ENCODE data around the gene TYW1. TPM values are rescaled to one million over a fixed set of nuclear protein-coding genes. Genes with fewer than 3 reads are reported as not detected.
"Not testable (repeated sequence)": the region's sequence is repeated elsewhere in the genome, so short reads cannot be mapped to it uniquely, and the experiment has no call there.

The TYW1 gene
- total and polyA plus RNA-seq, 2 of the 8 experiments (the other 6 are each of a cell fraction or from before 2014, with no cell fraction given): 8.8 to 16.2 TPM

DNA sequence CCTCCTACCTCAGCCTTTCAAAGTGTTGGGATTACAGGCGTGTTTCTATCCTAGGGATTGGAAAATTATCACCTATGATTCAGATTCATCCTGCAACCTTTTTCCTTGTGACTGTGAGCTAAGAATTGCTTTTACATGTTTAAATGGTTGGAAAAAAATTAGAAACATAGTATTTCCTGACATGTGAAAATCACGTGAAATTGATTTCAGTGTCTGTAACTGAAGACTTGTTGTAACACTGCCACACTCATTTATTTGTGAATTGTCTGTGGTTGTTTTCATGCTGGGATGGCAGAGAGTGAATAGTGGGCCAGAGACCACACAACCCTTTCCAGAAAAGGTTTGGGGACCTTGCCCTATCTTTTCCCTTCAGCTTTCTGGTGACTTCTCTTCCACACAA lies 273.3 kb downstream of the TYW1 start:
- H3K4me1 ChIP-seq (replicated peaks in 1 of 4; ENCODE audit: control insufficient read depth in 3 of 4, insufficient read depth in 4 of 4, low read length in 3 of 4); H2BK15ac ChIP-seq (ENCODE audit: low read length); H3K9ac ChIP-seq (replicated peaks in 1 of 4; ENCODE audit: extremely low read depth in 1 of 4, low read depth in 3 of 4, low read length in 3 of 4); H2BK20ac ChIP-seq (ENCODE audit: low read length); H4K20me1 ChIP-seq (replicated peaks in 1 of 2; ENCODE audit: control insufficient read depth in 1 of 2, insufficient read depth in 2 of 2, low read length in 2 of 2); H3K9me3 ChIP-seq (ENCODE audit: insufficient read depth in 2 of 2, low read depth in 1 of 2, low read length in 1 of 2); H3K4me3 ChIP-seq (ENCODE audit: extremely low read depth in 1 of 4, insufficient read depth in 2 of 4, low read depth in 3 of 4, low read length in 4 of 4); H2AK5ac ChIP-seq (ENCODE audit: low read depth, low read length); H2BK5ac ChIP-seq (ENCODE audit: low read depth, low read length); H3K4ac ChIP-seq (replicated peaks; ENCODE audit: insufficient read length, low read depth, low read length); H3K27ac ChIP-seq (ENCODE audit: low read depth, low read length); H3K36me3 ChIP-seq (ENCODE audit: control insufficient read depth in 2 of 4, insufficient read depth in 4 of 4, low read length in 3 of 4); CTCF ChIA-PET (ENCODE audit: partially characterized antibody); H3K23me2 ChIP-seq (ENCODE audit: low read depth, low read length); H4K91ac ChIP-seq (replicated peaks; ENCODE audit: insufficient read length, low read length); H3K14ac ChIP-seq (ENCODE audit: insufficient read length); H3K79me1 ChIP-seq (ENCODE audit: low read depth, low read length); H3K23ac ChIP-seq (ENCODE audit: insufficient read length); H3K79me2 ChIP-seq (ENCODE audit: control insufficient read depth in 1 of 2, insufficient read depth in 2 of 2, low read length in 2 of 2); H2BK120ac ChIP-seq (replicated peaks; ENCODE audit: low read depth, low read length); H3K56ac ChIP-seq (replicated peaks; ENCODE audit: insufficient read length, low read depth, low read length); H3K27me3 ChIP-seq (replicated peaks in 1 of 4; ENCODE audit: control insufficient read depth in 3 of 4, extremely low read depth in 1 of 4, insufficient read depth in 3 of 4, low read length in 3 of 4); H4K5ac ChIP-seq (ENCODE audit: insufficient read length, low read depth, low read length); DNase-seq (ENCODE audit: low read depth in 1 of 2, low spot score in 2 of 2); FAIRE-seq; POLR2A ChIA-PET (ENCODE audit: partially characterized antibody); H2BK12ac ChIP-seq (ENCODE audit: low read depth, low read length); H2AFZ ChIP-seq (ENCODE audit: low read length); H3K18ac ChIP-seq (ENCODE audit: extremely low read depth, low read length); H4K8ac ChIP-seq (ENCODE audit: extremely low read depth, insufficient read depth, low read length); H3K4me2 ChIP-seq (ENCODE audit: insufficient read depth in 1 of 2, low read depth in 2 of 2, low read length in 2 of 2): not testable (repeated sequence)
- WGBS, 2 experiments (ENCODE audit: extremely low coverage in 1 of 2, insufficient coverage in 1 of 2, insufficient read length in 1 of 2, insufficient replicate concordance in 2 of 2, low coverage in 1 of 2, low lambda C conversion rate in 2 of 2, missing lambda C conversion rate in 1 of 2): 92% methylated on average over 2 of the region's 2 CpGs; no CpG with 5 or more reads in 1 of the 2 experiments

Small RNA genes within 50 kb of the gene (microRNA-seq; reads per million reads assigned to microRNA genes)
- gene MIR4650-1 (ENCODE audit: borderline microRNAs expressed in 2 of 2, borderline number of aligned reads in 2 of 2, borderline replicate concordance in 1 of 2): 0 reads per million in 2 experiments

Small RNA genes within 50 kb of the gene (small RNA-seq; reads per million reads assigned to genes)
- not detected for gene AC073089.1 (ENCODE audit: insufficient read depth)
- gene MIR4650-1 (ENCODE audit: insufficient read depth): not detected
- gene RN7SL43P (ENCODE audit: insufficient read depth): not detected

Other genes starting within 250 kb of the TYW1 start
- 60.9 and 63.6 TPM in 2 replicates for gene TMEM248, start 75.6 kb upstream of the TYW1 start, total RNA-seq (2021; fragmentation: NEBNext Ultra II Directional; extraction: Animal tissue kit (Norgen Biotek cat#: 25700))
- gene TMEM248, start 75.6 kb upstream of the TYW1 start, polyA plus RNA-seq (2011; rRNA removed): 126 and 150 TPM in 2 replicates
- 27.5 and 27.9 TPM in 2 replicates for gene SBDS, start 1.2 kb upstream of the TYW1 start, total RNA-seq (2021; fragmentation: NEBNext Ultra II Directional; extraction: Animal tissue kit (Norgen Biotek cat#: 25700))
- gene SBDS, start 1.2 kb upstream of the TYW1 start, polyA plus RNA-seq (2011; rRNA removed): 5.3 and 8.2 TPM in 2 replicates

All from H1 (cell line).